SK-N-SH treated with all-trans-retinoic acid at 6 μM for 48 hours (cell line): ENCODE results near the gene TMEM170A.
A peak's percentile ranks its signal among the peaks of the same experiment; 100 is the strongest.
"Not testable (repeated sequence)": the region's sequence is repeated elsewhere in the genome, so short reads cannot be mapped to it uniquely, and the experiment has no call there.

Source experiments
- ATAC-seq: fragments of 200-7000 bp; cut with Tn5 transposase; 3 replicates; pipeline ENCODE4 v1.9.1; 2020; ENCODE audit warnings: mild to moderate bottlenecking, moderate library complexity
- ARNTL ChIP-seq: fragments of 450-650 bp; formaldehyde crosslinking; IDR thresholded peaks from 2 replicates; pipeline ENCODE4 v1.5.0; 2020; ENCODE audit warnings: low read depth, mild to moderate bottlenecking, moderate library complexity, borderline replicate concordance
- CSDC2 ChIP-seq: fragments of 250-450 bp; sonication (Bioruptor Pico); IDR thresholded peaks from 2 replicates; pipeline ENCODE4 v1.5.0; 2020; ENCODE audit warnings: mild to moderate bottlenecking, moderate library complexity
- CSRNP3 ChIP-seq: fragments of 250-450 bp; sonication (Bioruptor Pico); IDR thresholded peaks from 2 replicates; pipeline ENCODE4 v1.5.1; 2021; ENCODE audit warnings: mild to moderate bottlenecking, moderate library complexity
- GLIS3 ChIP-seq: fragments of 250-450 bp; sonication (Bioruptor Pico); IDR thresholded peaks from 2 replicates; pipeline ENCODE4 v1.5.0; 2020; ENCODE audit warnings: mild to moderate bottlenecking, moderate library complexity
- ISL1 ChIP-seq: fragments of 250-450 bp; sonication (Bioruptor Pico); IDR thresholded peaks from 2 replicates; pipeline ENCODE4 v2.1.2; 2022; ENCODE audit warnings: mild to moderate bottlenecking, moderate library complexity
- OSR1 ChIP-seq: fragments of 250-450 bp; sonication (Bioruptor Pico); IDR thresholded peaks from 2 replicates; pipeline ENCODE4 v1.8.0; 2022; ENCODE audit warnings: moderate library complexity, mild to moderate bottlenecking, inconsistent platforms
- PATZ1 ChIP-seq: fragments of 250-450 bp; sonication (Bioruptor Pico); IDR thresholded peaks from 2 replicates; pipeline ENCODE4 v1.8.0; 2020; ENCODE audit warnings: mild to moderate bottlenecking, moderate library complexity, borderline replicate concordance
- POU6F1 ChIP-seq: fragments of 250-450 bp; sonication (Bioruptor Pico); IDR thresholded peaks from 2 replicates; pipeline ENCODE4 v1.8.0; 2021; ENCODE audit warnings: low read depth, mild to moderate bottlenecking, moderate library complexity, borderline replicate concordance
- PPARA ChIP-seq: fragments of 250-450 bp; sonication (Bioruptor Pico); IDR thresholded peaks from 2 replicates; pipeline ENCODE4 v1.5.0; 2020; ENCODE audit warnings: mild to moderate bottlenecking, borderline replicate concordance
- SNAI2 ChIP-seq: fragments of 250-450 bp; sonication (Bioruptor Pico); IDR thresholded peaks from 2 replicates; pipeline ENCODE4 v1.5.0; 2020; ENCODE audit warnings: mild to moderate bottlenecking, moderate library complexity
- TCF4 ChIP-seq: fragments of 250-450 bp; sonication (Bioruptor Pico); IDR thresholded peaks from 2 replicates; pipeline ENCODE4 v1.8.0; 2021; ENCODE audit warnings: mild to moderate bottlenecking, moderate library complexity, borderline replicate concordance
- TOX ChIP-seq: fragments of 250-450 bp; sonication (Bioruptor Pico); IDR thresholded peaks from 2 replicates; pipeline ENCODE4 v1.8.0; 2021; ENCODE audit warnings: mild to moderate bottlenecking, moderate library complexity, borderline replicate concordance
- ZFP3 ChIP-seq: fragments of 250-450 bp; sonication (Bioruptor Pico); IDR thresholded peaks from 2 replicates; pipeline ENCODE4 v1.5.0; 2020; ENCODE audit warnings: mild to moderate bottlenecking, moderate library complexity
- ZFP30 ChIP-seq: fragments of 450-650 bp; formaldehyde crosslinking; IDR thresholded peaks from 2 replicates; pipeline ENCODE4 v1.5.0; 2022; ENCODE audit warnings: mild to moderate bottlenecking, moderate library complexity
- ZNF565 ChIP-seq: fragments of 450-650 bp; formaldehyde crosslinking; conservative IDR thresholded peaks from 2 replicates; pipeline ENCODE4 v1.5.0; 2020; ENCODE audit warnings: low read depth, mild to moderate bottlenecking, moderate library complexity
- ZNF70 ChIP-seq: fragments of 450-650 bp; formaldehyde crosslinking; IDR thresholded peaks from 2 replicates; pipeline ENCODE4 v1.5.0; 2020; ENCODE audit warnings: mild to moderate bottlenecking, moderate library complexity
- ZNF8 ChIP-seq: fragments of 450-650 bp; formaldehyde crosslinking; IDR thresholded peaks from 2 replicates; pipeline ENCODE4 v1.5.0; 2020; ENCODE audit warnings: mild to moderate bottlenecking, moderate library complexity

The TMEM170A gene

GRCh38 chr16:75433732-75434413 is 30.6 kb downstream of the TMEM170A start:
- peak; percentile 67 for ATAC-seq
- TF ChIP-seq ZNF70 (CRISPR knock-in tag) (no peak), ZNF8 (CRISPR knock-in tag) (peak; percentile 93), GLIS3 (CRISPR knock-in tag) (no peak)

- ATAC-seq: peak; percentile 97
- 0 out of 2 replicates have a peak, but pooled peaks have one; percentile 45 for TF ChIP-seq GLIS3 (CRISPR knock-in tag)
- TF ChIP-seq ZFP3 (CRISPR knock-in tag): 0 out of 2 replicates have a peak, but pooled peaks have one; percentile 45
- no peak for TF ChIP-seq ISL1 (CRISPR knock-in tag)
- TF ChIP-seq CSDC2: 0 out of 2 replicates have a peak, but pooled peaks have one; percentile 81
Observed at GRCh38 chr16:75432828-75433731, 31.4 kb downstream of the TMEM170A start, which contains the start of gene CFDP1. Gene CFDP1 (minus strand): TSS chr16:75433503. CDS start chr16:75433352, 151 bp downstream.

GRCh38 chr16:75429621-75430403 is 34.7 kb downstream of the TMEM170A start:
- no peak for ATAC-seq

GRCh38 chr16:75426524-75426923 is 38.0 kb downstream of the TMEM170A start:
- ATAC-seq: not testable (repeated sequence)

More at GRCh38 chr16:75429621-75430403, 34.7 kb downstream of the TMEM170A start:
- TF ChIP-seq ARNTL (CRISPR knock-in tag): no peak
- TF ChIP-seq TCF4 (CRISPR knock-in tag): no peak

- ATAC-seq: not testable (repeated sequence)
- TF ChIP-seq ISL1 (CRISPR knock-in tag): peak; percentile 26; the same call in 1 of the 2 replicates
Observed at GRCh38 chr16:75424105-75424762, 40.3 kb downstream of the TMEM170A start.

GRCh38 chr16:75423723-75424104 is 40.8 kb downstream of the TMEM170A start:
- TF ChIP-seq POU6F1 (CRISPR knock-in tag) (no peak), TOX (CRISPR knock-in tag) (no peak), ARNTL (CRISPR knock-in tag) (no peak), TCF4 (CRISPR knock-in tag) (no peak), OSR1 (CRISPR knock-in tag) (no peak), ISL1 (CRISPR knock-in tag) (no peak), CSRNP3 (no peak), CSDC2 (no peak), GLIS3 (CRISPR knock-in tag) (no peak), ZFP3 (CRISPR knock-in tag) (no peak), PPARA (CRISPR knock-in tag) (no peak), PATZ1 (CRISPR knock-in tag) (no peak), ZFP30 (CRISPR knock-in tag) (no peak), SNAI2 (no peak), ZNF565 (CRISPR knock-in tag) (no peak)

More at GRCh38 chr16:75423723-75424104, 40.8 kb downstream of the TMEM170A start:
- no peak for ATAC-seq
